Effector memory CD8-positive, alpha-beta T cell (primary cell): ENCODE measurements around the gene TEPSIN.

Source experiments
- ATAC-seq: fragments of 150-1000 bp; cut with Tn5 transposase; replicated peaks from 2 replicates; pipeline ENCODE4 v1.10.0; 2021; ENCODE audit warnings: mild to moderate bottlenecking, moderate library complexity
- DNase-seq, 3 experiments: peaks; one replicate each; pipeline ENCODE4 v3.0.0; 2021
- H3K27ac Mint-ChIP-seq, 2 donors: one replicate each; pipeline ENCODE4 v1.8.0; 2022; ENCODE audit warnings: mild to moderate bottlenecking in 2 of 2, mixed read lengths in 2 of 2, moderate library complexity in 2 of 2
- H3K27me3 Mint-ChIP-seq, 2 donors: one replicate each; pipeline ENCODE4 v1.8.0; 2022; ENCODE audit warnings: mixed read lengths in 2 of 2
- H3K36me3 Mint-ChIP-seq: one replicate; pipeline ENCODE4 v1.8.0; 2022; ENCODE audit warnings: mild to moderate bottlenecking, moderate library complexity, mixed read lengths; ENCODE audit not compliant: insufficient read depth
- H3K4me1 Mint-ChIP-seq, 2 donors: one replicate each; pipeline ENCODE4 v1.8.0; 2022; ENCODE audit warnings: low read depth in 2 of 2, mixed read lengths in 2 of 2
- H3K4me3 Mint-ChIP-seq, 2 donors: one replicate each; pipeline ENCODE4 v1.8.0; 2022; ENCODE audit warnings: mild to moderate bottlenecking in 2 of 2, mixed read lengths in 2 of 2, moderate library complexity in 2 of 2
- H3K9me3 Mint-ChIP-seq, 2 donors: one replicate each; pipeline ENCODE4 v1.8.0; 2022; ENCODE audit warnings: mixed read lengths in 2 of 2

TEPSIN gene

DNA sequence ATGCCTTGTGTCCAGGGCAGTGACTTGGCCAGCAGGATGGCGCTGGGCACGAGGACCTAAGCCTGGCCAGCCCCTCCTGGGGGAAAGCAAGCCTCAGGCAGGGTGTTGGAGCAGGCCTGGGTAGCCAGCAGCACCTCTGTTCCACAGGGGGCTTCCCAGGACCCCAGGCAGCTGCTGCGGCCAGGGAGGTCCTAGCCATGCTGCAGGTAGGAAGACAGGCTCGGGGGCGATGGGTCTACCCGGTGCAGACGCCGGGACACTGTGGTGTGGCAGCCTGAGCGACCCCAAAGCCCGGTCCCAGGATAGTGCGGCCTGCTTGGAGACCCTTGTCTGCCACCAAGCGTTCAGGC, 50.4 kb downstream of the TEPSIN start:
- ATAC-seq (no peak), DNase-seq (no peak)
- Mint-ChIP-seq H3K9me3 (no peaks in the 10 kb centered on the region), H3K27me3 (peaks cover 0 to 10% of the 10 kb centered on the region in 2 donors), H3K36me3 (peaks cover 2% of the 10 kb centered on the region), H3K27ac (no peak overlapping the region), H3K4me3 (no peak overlapping the region), H3K4me1 (no peaks in the 10 kb centered on the region)

DNA sequence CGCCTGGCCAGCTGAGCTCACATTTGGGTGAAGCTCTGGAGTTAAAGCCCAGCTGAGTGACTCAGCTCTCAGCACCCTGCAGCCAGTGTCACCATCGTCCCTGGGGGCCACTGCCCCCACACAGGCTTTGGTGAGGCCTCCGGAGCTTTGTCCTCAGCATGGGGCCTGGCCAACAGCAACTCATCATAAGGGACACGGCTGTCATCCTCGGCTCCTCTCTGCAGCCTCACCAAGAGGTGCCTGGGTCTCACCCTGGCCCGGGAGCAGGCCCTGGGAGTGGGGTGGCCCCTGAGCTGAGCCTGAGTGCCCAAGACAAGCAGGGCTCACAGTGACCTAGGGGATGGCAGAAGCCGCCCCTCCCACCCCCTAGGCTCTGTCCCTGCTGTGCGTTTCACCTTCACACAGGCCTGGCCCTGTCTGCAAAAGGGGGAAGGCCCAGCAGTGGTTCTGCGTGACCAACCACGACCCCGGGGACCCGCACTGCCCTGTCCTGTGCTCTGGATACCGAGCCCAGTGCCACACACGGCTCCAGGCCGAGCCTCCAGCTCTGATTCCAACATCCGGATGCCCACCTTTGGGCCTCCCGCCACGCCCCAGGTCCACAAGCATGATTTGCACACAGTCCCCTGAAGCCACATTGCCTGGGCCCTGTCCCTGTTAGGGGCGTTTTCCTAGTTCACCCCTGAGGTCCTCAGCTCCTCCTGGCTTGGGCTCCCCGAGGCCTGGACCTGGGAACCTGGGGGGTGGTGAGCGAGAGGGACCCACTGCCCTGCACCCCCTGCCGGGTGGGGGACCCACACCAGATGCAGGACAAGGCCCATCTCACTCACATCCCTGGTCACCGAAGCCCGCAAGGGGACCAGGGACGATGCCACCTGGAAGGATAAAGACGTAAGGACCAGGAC, 51.0 kb downstream of the TEPSIN start:
- Mint-ChIP-seq H3K27me3 (peaks cover 0 to 10% of the 10 kb centered on the region in 2 donors), H3K4me3 (no peak overlapping the region), H3K4me1 (no peaks in the 10 kb centered on the region), H3K27ac (no peak overlapping the region), H3K36me3 (peaks cover 2% of the 10 kb centered on the region), H3K9me3 (no peaks in the 10 kb centered on the region)
- ATAC-seq (no peak), DNase-seq (no peak)

DNA sequence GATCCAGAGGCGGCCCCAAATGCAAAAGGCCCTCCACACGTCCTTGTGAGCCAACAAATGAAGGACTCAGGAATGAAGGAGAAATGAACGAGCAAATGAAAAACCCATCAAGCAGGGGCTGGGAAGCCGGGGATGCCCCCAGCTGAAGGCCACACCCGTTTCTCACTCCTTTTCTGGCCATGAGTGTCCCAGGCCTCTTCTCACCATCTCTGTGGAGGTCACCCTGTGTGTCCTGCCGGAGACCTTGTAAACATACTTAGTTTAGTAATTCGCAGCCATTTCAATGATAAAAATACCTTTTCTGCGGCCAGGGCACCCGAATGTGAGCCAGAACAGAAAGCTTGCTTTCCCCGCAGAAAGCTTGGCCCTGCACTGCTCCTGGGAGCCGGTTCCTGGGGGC, 51.7 kb downstream of the TEPSIN start:
- DNase-seq: no peak
- Mint-ChIP-seq H3K4me3 (no peak overlapping the region), H3K36me3 (peaks cover 2% of the 10 kb centered on the region), H3K4me1 (no peaks in the 10 kb centered on the region), H3K27ac (no peak overlapping the region), H3K9me3 (no peaks in the 10 kb centered on the region), H3K27me3 (peaks cover 0 to 10% of the 10 kb centered on the region in 2 donors)
- ATAC-seq: no peak

DNA sequence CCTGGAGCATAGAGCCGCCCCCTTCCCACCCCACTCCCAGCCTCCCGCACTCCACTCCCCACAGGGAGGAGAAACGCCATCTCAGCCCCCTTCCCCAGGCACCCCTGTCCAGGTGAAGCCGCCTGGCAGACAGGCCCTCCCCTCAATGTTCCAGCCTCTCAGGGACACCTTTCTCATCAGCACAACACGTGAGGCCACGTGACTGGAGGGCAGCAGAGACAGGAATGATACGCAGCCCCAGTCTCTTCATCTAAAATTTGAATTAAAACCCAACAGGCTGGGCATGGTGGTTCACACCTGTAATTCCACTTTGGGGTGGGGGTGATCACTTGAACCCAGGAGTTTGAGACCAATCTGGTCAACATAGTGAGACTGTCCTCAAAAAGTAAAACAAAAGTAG, 52.7 kb downstream of the TEPSIN start:
- peaks cover 0 to 10% of the 10 kb centered on the region in 2 donors for H3K27me3 Mint-ChIP-seq
- ATAC-seq: no peak
- H3K4me1 Mint-ChIP-seq: no peaks in the 10 kb centered on the region
- peaks cover 2% of the 10 kb centered on the region for H3K36me3 Mint-ChIP-seq
- no peak for DNase-seq
- no peaks in the 10 kb centered on the region for H3K9me3 Mint-ChIP-seq
- H3K27ac Mint-ChIP-seq: no peak overlapping the region
- H3K4me3 Mint-ChIP-seq: no peak overlapping the region

DNA sequence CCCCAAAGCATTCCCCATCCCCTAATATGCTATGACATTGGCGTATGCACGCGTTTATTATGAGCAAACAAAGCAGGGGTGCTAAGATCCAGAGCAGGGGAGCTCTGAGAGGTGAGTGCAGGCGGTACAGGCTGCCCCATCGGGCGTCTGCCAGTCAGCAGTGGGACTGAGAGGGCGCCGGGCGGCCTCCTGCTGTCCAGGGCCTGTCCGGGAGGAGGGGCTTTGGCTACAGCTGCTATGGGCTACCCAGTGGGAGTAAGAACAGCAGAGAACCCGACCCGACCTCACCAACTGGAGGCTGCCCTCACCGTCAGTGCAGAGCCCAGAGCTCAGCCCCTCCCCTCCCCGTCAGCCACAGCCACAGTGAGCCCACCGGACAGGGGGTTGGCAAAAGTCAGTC, 54.3 kb downstream of the TEPSIN start:
- no peak overlapping the region for H3K4me3 Mint-ChIP-seq
- peaks cover 0 to 10% of the 10 kb centered on the region in 2 donors for H3K27me3 Mint-ChIP-seq
- peaks cover 2% of the 10 kb centered on the region for H3K36me3 Mint-ChIP-seq
- DNase-seq (no peak), ATAC-seq (no peak)
- no peak overlapping the region for H3K27ac Mint-ChIP-seq
- H3K9me3 Mint-ChIP-seq: no peaks in the 10 kb centered on the region
- no peaks in the 10 kb centered on the region for H3K4me1 Mint-ChIP-seq

DNA sequence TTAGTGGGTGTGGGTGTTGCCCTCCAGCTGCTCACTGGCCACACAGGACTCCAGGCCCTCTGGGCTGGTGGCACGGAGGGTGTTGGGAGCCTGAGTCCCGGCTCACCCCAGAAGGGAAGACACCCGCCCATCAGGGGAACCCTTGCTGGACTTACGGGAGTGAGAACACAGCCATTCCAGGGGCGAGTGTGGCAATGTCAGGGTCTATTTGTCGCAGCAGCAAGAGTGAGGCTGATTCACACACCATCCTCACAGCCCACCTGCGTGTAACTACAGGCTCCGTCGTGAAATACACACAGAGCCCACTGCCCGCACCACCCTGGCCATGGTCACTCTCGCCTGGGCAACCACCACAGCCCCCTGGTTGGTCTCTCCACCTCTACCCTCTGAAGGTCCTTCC, 55.0 kb downstream of the TEPSIN start:
- Mint-ChIP-seq H3K27ac (no peak overlapping the region), H3K4me3 (no peak overlapping the region), H3K36me3 (peaks cover 2% of the 10 kb centered on the region), H3K27me3 (peaks cover 0 to 10% of the 10 kb centered on the region in 2 donors), H3K9me3 (no peaks in the 10 kb centered on the region), H3K4me1 (no peaks in the 10 kb centered on the region)
- ATAC-seq (no peak), DNase-seq (no peak)

DNA sequence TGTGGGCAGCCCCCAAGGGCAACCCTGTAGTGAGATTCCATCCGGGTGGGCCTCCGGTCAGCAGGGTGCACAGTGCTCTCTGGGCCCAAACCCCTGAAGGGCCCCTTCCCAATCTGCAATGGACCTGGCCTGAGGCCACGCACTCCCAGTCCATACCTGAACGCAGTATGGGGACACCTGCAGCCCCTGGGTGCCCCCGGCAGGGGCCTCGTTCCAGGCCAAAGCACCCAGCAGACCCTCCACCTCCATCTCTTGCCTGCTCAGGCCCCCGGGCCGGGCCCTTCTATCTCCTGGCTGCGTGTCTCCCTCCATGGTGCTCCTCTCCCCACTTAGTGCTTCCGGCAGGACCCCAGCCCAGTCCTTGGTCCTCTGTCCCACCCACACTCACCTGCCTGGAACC, 55.5 kb downstream of the TEPSIN start:
- no peak overlapping the region for H3K27ac Mint-ChIP-seq
- no peak for DNase-seq
- no peaks in the 10 kb centered on the region for H3K9me3 Mint-ChIP-seq
- H3K36me3 Mint-ChIP-seq: peaks cover 2% of the 10 kb centered on the region
- ATAC-seq: no peak
- no peaks in the 10 kb centered on the region for H3K4me1 Mint-ChIP-seq
- H3K4me3 Mint-ChIP-seq: no peak overlapping the region
- H3K27me3 Mint-ChIP-seq: peaks cover 0 to 10% of the 10 kb centered on the region in 2 donors

DNA sequence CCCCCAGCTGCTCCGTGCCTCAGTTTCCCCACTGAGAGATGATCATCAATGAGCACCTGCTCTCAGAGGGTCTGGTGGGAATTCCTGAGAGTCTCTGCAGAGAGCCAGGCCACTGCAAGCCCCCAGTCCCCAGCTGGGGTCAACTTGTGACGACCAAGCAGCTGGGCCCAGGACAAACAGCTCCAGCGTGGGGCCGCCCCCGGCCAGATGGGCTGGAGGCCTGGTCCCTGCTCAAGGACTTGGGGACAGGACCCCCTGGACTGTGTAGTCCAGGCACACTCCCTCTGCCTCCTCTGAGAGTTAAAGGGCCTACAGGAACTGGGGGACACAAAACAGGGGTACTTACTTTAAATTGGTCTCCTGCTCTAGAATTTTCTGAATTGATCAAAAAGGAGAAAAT, 56.3 kb downstream of the TEPSIN start:
- no peak for DNase-seq
- no peak overlapping the region for H3K27ac Mint-ChIP-seq
- H3K27me3 Mint-ChIP-seq: peaks cover 0 to 10% of the 10 kb centered on the region in 2 donors
- ATAC-seq: no peak
- no peaks in the 10 kb centered on the region for H3K9me3 Mint-ChIP-seq
- no peaks in the 10 kb centered on the region for H3K4me1 Mint-ChIP-seq
- H3K36me3 Mint-ChIP-seq: peaks cover 2% of the 10 kb centered on the region
- H3K4me3 Mint-ChIP-seq: no peak overlapping the region

DNA sequence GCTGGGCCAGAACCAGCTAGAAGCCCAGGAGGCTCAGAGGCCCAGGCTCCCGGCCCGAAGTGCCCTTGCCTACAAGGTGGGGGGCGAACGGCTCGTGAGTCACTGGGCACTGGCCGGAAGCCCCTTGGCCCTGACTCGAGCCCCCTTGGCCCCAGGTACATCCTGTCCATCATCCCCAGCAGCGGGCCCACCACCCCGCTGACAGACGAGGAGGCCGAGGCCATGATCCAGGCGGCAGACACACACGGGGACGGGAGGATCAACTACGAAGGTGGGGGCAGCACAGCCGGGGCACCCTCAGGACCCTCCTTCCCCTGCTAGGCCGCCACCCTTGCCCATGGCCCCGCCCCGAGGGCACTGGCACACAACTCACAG, 57.1 kb downstream of the TEPSIN start:
- no peaks in the 10 kb centered on the region for H3K4me1 Mint-ChIP-seq
- H3K27ac Mint-ChIP-seq: no peak overlapping the region
- ATAC-seq (no peak), DNase-seq (no peak)
- peaks cover 2% of the 10 kb centered on the region for H3K36me3 Mint-ChIP-seq
- H3K4me3 Mint-ChIP-seq: no peak overlapping the region
- H3K9me3 Mint-ChIP-seq: no peaks in the 10 kb centered on the region
- H3K27me3 Mint-ChIP-seq: peaks cover 0 to 10% of the 10 kb centered on the region in 2 donors

DNA sequence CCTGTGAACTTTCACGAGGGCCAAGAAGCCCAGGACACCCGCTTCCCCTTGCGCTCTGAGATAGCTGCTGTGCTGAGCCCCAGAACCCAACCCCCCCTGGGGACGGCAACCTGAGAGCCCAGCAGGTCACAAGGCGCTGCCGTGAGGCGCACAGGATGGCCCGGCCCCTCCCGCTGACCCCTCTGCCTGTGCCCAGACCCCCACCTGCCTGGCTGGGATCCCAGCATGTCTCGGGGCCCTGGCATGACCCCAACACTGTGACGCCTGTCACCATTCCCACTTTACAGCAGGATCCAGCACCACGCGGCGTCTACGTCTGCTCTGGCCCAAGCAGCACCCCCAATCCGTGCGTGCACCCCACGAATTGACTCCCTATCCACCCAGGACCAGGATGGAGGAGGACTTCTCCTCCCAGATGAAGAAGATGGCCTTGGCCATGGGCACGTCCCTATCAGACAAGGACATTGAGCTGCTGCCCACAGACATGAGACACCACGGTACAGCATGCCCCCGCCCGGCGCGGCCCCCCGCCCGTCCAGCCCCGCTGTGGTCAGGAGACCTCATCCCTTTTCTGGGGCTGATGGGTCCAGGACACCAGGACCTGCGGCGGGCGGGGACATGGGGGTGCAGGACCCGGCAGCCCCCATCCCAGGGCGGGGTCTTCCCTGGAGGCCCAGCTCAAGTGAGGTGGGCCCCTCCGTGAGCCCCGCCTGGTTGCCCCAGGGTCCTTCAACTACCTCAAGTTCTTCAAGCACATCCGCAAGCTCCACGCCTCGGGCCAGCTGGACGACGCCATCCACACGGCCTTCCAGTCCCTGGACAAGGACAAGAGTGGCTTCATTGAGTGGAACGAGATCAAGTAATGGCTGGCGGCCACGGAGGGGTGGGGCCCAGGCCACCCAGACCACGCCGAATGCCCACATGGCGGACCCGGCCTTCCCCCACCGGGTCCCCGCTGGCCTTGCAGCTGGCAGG, 57.7 kb downstream of the TEPSIN start:
- ATAC-seq (no peak), DNase-seq (no peak)
- H3K27me3 Mint-ChIP-seq: peaks cover 0 to 10% of the 10 kb centered on the region in 2 donors
- no peak overlapping the region for H3K4me3 Mint-ChIP-seq
- H3K4me1 Mint-ChIP-seq: no peaks in the 10 kb centered on the region
- no peak overlapping the region for H3K27ac Mint-ChIP-seq
- H3K9me3 Mint-ChIP-seq: no peaks in the 10 kb centered on the region
- H3K36me3 Mint-ChIP-seq: peaks cover 2% of the 10 kb centered on the region

DNA sequence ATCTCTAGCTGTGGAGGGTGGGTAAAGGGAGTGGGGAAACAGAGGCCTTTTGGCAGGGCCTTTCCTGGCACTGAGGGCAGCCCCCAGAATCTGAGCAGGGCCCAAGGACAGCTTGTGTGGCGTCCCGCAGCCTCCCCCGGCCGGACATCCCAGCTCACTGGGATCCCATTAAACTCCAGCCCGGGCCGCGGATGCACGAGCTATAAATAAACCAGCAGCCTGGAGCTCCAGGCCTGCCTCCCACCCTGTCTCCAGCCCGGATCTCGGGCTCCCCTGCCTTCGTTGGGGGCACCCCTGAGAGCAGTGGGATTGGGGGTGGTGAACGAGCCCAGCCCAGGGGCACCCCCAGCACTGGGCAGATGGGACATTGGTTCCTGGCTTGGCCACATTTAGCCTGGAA, 59.0 kb downstream of the TEPSIN start:
- no peak overlapping the region for H3K4me3 Mint-ChIP-seq
- H3K27ac Mint-ChIP-seq: no peak overlapping the region

DNA sequence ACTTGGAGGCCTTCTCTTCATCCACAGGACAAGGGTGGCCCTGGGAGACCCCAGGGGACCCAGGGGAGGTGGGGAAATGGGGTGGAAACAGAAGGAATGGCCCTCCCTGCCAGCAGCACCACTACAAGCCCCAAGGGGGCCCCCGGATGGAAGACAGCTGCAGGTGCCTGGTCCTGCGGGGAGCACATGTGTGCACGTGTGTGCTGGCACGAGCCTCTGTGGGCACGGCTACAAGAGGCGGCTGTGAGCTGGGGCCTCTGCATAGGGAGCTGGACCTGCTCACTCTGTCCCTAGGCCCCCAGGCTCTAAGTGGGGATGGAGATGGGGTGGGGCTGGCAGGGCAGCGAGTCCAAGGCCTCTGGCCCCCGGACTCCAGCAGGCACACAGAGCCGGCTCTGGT, 59.6 kb downstream of the TEPSIN start:
- Mint-ChIP-seq H3K9me3 (no peaks in the 10 kb centered on the region), H3K4me3 (no peak overlapping the region), H3K27me3 (peaks cover 0 to 5% of the 10 kb centered on the region in 2 donors), H3K4me1 (no peaks in the 10 kb centered on the region), H3K36me3 (no peaks in the 10 kb centered on the region), H3K27ac (no peak overlapping the region)
- DNase-seq (no peak), ATAC-seq (no peak)

More for the DNA sequence above, 59.0 kb downstream of the TEPSIN start:
- Mint-ChIP-seq H3K4me1 (no peaks in the 10 kb centered on the region), H3K27me3 (peaks cover 0 to 10% of the 10 kb centered on the region in 2 donors), H3K36me3 (no peaks in the 10 kb centered on the region), H3K9me3 (no peaks in the 10 kb centered on the region)
- ATAC-seq (no peak), DNase-seq (no peak)
